ENCODE data around the gene ENPP3. TPM values are rescaled to one million over a fixed set of nuclear protein-coding genes. Genes with fewer than 3 reads are reported as not detected.

ENPP3 gene
- total RNA-seq, 1 experiment from 2014 or later = not detected

DNA sequence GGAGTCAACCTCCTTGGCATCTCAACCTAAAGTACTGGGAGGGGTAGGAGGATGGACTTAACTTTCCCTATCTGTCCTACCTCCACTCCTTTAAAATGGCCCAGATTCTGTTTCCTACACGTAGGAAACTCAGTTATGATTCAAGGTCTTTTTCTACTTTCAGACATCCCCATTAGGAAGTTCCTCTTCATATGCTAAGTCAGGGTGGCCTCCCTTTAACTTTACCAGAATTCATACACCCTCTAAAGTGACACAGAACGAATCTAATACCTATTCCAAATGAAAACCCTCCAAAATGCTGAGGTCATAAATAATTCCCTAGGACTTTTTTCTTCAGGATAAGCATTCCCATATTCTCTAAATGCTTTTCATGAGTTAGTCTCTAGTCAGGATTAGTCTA is 48.5 kb upstream of the ENPP3 start (continued):
- no peak for TF ChIP-seq TCF7 (CRISPR knock-in tag; IDR thresholded peaks at IDR 0.05; ENCODE audit: low read depth)
- TF ChIP-seq, protein P1, sequence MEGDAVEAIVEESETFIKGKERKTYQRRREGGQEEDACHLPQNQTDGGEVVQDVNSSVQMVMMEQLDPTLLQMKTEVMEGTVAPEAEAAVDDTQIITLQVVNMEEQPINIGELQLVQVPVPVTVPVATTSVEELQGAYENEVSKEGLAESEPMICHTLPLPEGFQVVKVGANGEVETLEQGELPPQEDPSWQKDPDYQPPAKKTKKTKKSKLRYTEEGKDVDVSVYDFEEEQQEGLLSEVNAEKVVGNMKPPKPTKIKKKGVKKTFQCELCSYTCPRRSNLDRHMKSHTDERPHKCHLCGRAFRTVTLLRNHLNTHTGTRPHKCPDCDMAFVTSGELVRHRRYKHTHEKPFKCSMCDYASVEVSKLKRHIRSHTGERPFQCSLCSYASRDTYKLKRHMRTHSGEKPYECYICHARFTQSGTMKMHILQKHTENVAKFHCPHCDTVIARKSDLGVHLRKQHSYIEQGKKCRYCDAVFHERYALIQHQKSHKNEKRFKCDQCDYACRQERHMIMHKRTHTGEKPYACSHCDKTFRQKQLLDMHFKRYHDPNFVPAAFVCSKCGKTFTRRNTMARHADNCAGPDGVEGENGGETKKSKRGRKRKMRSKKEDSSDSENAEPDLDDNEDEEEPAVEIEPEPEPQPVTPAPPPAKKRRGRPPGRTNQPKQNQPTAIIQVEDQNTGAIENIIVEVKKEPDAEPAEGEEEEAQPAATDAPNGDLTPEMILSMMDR (IDR thresholded peaks at IDR 0.05) = no peak
- TF ChIP-seq, protein P2, sequence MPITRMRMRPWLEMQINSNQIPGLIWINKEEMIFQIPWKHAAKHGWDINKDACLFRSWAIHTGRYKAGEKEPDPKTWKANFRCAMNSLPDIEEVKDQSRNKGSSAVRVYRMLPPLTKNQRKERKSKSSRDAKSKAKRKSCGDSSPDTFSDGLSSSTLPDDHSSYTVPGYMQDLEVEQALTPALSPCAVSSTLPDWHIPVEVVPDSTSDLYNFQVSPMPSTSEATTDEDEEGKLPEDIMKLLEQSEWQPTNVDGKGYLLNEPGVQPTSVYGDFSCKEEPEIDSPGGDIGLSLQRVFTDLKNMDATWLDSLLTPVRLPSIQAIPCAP (CRISPR knock-in tag; IDR thresholded peaks at IDR 0.05) = no peak
- no peak for TF ChIP-seq OVOL2 (CRISPR knock-in tag; IDR thresholded peaks at IDR 0.05; ENCODE audit: borderline replicate concordance)
- TF ChIP-seq NFATC4 (CRISPR knock-in tag; IDR thresholded peaks at IDR 0.05) = no peak
- no peak for TF ChIP-seq ZNF671 (CRISPR knock-in tag; IDR thresholded peaks at IDR 0.05)
- no peak for TF ChIP-seq GRHL2 (CRISPR knock-in tag; IDR thresholded peaks at IDR 0.05; ENCODE audit: insufficient replicate concordance, severe bottlenecking)
- no peak for TF ChIP-seq FOXP1 (CRISPR knock-in tag; IDR thresholded peaks at IDR 0.05; ENCODE audit: borderline replicate concordance)
- TF ChIP-seq ZNF263 (CRISPR knock-in tag; IDR thresholded peaks at IDR 0.05; ENCODE audit: low read depth) = no peak
- TF ChIP-seq, protein P3, sequence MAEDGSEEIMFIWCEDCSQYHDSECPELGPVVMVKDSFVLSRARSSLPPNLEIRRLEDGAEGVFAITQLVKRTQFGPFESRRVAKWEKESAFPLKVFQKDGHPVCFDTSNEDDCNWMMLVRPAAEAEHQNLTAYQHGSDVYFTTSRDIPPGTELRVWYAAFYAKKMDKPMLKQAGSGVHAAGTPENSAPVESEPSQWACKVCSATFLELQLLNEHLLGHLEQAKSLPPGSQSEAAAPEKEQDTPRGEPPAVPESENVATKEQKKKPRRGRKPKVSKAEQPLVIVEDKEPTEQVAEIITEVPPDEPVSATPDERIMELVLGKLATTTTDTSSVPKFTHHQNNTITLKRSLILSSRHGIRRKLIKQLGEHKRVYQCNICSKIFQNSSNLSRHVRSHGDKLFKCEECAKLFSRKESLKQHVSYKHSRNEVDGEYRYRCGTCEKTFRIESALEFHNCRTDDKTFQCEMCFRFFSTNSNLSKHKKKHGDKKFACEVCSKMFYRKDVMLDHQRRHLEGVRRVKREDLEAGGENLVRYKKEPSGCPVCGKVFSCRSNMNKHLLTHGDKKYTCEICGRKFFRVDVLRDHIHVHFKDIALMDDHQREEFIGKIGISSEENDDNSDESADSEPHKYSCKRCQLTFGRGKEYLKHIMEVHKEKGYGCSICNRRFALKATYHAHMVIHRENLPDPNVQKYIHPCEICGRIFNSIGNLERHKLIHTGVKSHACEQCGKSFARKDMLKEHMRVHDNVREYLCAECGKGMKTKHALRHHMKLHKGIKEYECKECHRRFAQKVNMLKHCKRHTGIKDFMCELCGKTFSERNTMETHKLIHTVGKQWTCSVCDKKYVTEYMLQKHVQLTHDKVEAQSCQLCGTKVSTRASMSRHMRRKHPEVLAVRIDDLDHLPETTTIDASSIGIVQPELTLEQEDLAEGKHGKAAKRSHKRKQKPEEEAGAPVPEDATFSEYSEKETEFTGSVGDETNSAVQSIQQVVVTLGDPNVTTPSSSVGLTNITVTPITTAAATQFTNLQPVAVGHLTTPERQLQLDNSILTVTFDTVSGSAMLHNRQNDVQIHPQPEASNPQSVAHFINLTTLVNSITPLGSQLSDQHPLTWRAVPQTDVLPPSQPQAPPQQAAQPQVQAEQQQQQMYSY (CRISPR knock-in tag; IDR thresholded peaks at IDR 0.05) = no peak

DNA sequence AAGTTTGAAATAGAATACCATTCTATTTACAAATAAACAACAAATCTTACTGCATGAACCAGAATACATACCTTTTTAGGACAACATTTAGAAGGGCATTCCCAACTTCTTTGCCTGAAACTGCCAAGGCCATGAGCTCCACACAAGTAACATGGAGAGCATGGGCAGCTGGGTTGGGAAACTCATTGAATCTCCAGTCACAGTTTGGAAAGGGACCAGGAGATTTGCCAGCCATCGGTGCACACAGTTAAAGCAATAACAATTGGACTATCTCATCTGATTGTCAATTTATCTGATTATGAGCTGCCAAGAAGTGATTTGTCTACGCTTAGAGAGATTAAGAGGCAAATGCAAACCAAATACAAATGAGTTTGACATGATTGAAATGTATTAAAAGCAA is 44.2 kb upstream of the ENPP3 start:
- Mint-ChIP-seq H3K36me3 (peaks cover 53% of the 10 kb centered on the region), H3K27me3 (ENCODE audit: low read depth) (no peaks in the 10 kb centered on the region), H3K4me3 (no peak overlapping the region), H3K4me1 (no peaks in the 10 kb centered on the region), H3K27ac (no peak overlapping the region), H3K9me3 (no peaks in the 10 kb centered on the region)
- POLR2A ChIA-PET = no interaction called here
- ATAC-seq = no peak
- DNase-seq (ENCODE audit: low spot score) = no peak
- CTCF ChIA-PET = no interaction called here
- TF ChIP-seq RORB (CRISPR knock-in tag; IDR thresholded peaks at IDR 0.05) (no peak), RELA (CRISPR knock-in tag; IDR thresholded peaks at IDR 0.05; ENCODE audit: borderline replicate concordance) (no peak), HMGA2 (CRISPR knock-in tag; IDR thresholded peaks at IDR 0.05) (no peak), TEAD1 (CRISPR knock-in tag; IDR thresholded peaks at IDR 0.05) (no peak), FOXJ3 (CRISPR knock-in tag; IDR thresholded peaks at IDR 0.05; ENCODE audit: borderline replicate concordance) (no peak), ZNF219 (CRISPR knock-in tag; IDR thresholded peaks at IDR 0.05; ENCODE audit: borderline replicate concordance) (no peak), TP53 (CRISPR knock-in tag; IDR thresholded peaks at IDR 0.05) (no peak)
- TF ChIP-seq, protein P4, sequence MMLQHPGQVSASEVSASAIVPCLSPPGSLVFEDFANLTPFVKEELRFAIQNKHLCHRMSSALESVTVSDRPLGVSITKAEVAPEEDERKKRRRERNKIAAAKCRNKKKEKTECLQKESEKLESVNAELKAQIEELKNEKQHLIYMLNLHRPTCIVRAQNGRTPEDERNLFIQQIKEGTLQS (CRISPR knock-in tag; conservative IDR thresholded peaks at IDR 0.05) = no peak
- TF ChIP-seq, protein P5, sequence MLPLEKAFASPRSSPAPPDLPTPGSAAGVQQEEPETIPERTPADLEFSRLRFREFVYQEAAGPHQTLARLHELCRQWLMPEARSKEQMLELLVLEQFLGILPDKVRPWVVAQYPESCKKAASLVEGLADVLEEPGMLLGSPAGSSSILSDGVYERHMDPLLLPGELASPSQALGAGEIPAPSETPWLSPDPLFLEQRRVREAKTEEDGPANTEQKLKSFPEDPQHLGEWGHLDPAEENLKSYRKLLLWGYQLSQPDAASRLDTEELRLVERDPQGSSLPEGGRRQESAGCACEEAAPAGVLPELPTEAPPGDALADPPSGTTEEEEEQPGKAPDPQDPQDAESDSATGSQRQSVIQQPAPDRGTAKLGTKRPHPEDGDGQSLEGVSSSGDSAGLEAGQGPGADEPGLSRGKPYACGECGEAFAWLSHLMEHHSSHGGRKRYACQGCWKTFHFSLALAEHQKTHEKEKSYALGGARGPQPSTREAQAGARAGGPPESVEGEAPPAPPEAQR (CRISPR knock-in tag; IDR thresholded peaks at IDR 0.05) = no peak
- TF ChIP-seq, protein P6, sequence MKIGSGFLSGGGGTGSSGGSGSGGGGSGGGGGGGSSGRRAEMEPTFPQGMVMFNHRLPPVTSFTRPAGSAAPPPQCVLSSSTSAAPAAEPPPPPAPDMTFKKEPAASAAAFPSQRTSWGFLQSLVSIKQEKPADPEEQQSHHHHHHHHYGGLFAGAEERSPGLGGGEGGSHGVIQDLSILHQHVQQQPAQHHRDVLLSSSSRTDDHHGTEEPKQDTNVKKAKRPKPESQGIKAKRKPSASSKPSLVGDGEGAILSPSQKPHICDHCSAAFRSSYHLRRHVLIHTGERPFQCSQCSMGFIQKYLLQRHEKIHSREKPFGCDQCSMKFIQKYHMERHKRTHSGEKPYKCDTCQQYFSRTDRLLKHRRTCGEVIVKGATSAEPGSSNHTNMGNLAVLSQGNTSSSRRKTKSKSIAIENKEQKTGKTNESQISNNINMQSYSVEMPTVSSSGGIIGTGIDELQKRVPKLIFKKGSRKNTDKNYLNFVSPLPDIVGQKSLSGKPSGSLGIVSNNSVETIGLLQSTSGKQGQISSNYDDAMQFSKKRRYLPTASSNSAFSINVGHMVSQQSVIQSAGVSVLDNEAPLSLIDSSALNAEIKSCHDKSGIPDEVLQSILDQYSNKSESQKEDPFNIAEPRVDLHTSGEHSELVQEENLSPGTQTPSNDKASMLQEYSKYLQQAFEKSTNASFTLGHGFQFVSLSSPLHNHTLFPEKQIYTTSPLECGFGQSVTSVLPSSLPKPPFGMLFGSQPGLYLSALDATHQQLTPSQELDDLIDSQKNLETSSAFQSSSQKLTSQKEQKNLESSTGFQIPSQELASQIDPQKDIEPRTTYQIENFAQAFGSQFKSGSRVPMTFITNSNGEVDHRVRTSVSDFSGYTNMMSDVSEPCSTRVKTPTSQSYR (CRISPR knock-in tag; IDR thresholded peaks at IDR 0.05) = no peak
- TF ChIP-seq, protein P7, sequence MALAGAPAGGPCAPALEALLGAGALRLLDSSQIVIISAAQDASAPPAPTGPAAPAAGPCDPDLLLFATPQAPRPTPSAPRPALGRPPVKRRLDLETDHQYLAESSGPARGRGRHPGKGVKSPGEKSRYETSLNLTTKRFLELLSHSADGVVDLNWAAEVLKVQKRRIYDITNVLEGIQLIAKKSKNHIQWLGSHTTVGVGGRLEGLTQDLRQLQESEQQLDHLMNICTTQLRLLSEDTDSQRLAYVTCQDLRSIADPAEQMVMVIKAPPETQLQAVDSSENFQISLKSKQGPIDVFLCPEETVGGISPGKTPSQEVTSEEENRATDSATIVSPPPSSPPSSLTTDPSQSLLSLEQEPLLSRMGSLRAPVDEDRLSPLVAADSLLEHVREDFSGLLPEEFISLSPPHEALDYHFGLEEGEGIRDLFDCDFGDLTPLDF (CRISPR knock-in tag; IDR thresholded peaks at IDR 0.05) = no peak
- TF ChIP-seq, protein P8, sequence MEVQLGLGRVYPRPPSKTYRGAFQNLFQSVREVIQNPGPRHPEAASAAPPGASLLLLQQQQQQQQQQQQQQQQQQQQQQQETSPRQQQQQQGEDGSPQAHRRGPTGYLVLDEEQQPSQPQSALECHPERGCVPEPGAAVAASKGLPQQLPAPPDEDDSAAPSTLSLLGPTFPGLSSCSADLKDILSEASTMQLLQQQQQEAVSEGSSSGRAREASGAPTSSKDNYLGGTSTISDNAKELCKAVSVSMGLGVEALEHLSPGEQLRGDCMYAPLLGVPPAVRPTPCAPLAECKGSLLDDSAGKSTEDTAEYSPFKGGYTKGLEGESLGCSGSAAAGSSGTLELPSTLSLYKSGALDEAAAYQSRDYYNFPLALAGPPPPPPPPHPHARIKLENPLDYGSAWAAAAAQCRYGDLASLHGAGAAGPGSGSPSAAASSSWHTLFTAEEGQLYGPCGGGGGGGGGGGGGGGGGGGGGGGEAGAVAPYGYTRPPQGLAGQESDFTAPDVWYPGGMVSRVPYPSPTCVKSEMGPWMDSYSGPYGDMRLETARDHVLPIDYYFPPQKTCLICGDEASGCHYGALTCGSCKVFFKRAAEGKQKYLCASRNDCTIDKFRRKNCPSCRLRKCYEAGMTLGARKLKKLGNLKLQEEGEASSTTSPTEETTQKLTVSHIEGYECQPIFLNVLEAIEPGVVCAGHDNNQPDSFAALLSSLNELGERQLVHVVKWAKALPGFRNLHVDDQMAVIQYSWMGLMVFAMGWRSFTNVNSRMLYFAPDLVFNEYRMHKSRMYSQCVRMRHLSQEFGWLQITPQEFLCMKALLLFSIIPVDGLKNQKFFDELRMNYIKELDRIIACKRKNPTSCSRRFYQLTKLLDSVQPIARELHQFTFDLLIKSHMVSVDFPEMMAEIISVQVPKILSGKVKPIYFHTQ (CRISPR knock-in tag; IDR thresholded peaks at IDR 0.05) = no peak

All from WTC11 (cell line).